Sigmoid colon (tissue), 7 donors: Measurements from ENCODE around the gene YTHDF1. TPM values are rescaled to one million over a fixed set of nuclear protein-coding genes. Genes with fewer than 3 reads are reported as not detected.

Experiments
- DNase-seq: peaks from one replicate; pipeline ENCODE4 v3.0.0-alpha.2; 2019
- H3K27ac ChIP-seq, 4 donors: fragments of 200-600 bp; sonication (generic); one replicate each; pipeline ENCODE4 v1.5.1; 2016 to 2019; ENCODE audit warnings: mild to moderate bottlenecking in 1 of 4
- H3K27me3 ChIP-seq, 3 donors: fragments of 200-600 bp; sonication (generic); one replicate each; pipeline ENCODE4 v1.5.1; 2019; ENCODE audit warnings: mild to moderate bottlenecking in 1 of 3
- H3K36me3 ChIP-seq, 4 donors: fragments of 200-600 bp; sonication (generic); one replicate each; pipeline ENCODE4 v1.5.1; 2016 to 2019
- H3K4me1 ChIP-seq, 4 donors: fragments of 200-600 bp; sonication (generic); one replicate each; pipeline ENCODE4 v1.5.1; 2017 to 2019
- H3K4me3 ChIP-seq, 4 donors: fragments of 200-600 bp; sonication (generic); one replicate each; pipeline ENCODE4 v1.5.1; 2017 to 2019; ENCODE audit warnings: mild to moderate bottlenecking in 2 of 4, moderate library complexity in 1 of 4
- H3K9me3 ChIP-seq, 4 donors: fragments of 200-600 bp in 3 of 4; sonication (generic) in 3 of 4; one replicate each; pipeline versions ENCODE4 v1.5.1 to v1.6.1; 2013 to 2019
- CTCF ChIP-seq, 4 experiments: fragments of 450-650 bp in 3 of 4; fragments of 200-600 bp in 1 of 4; IDR thresholded peaks; one replicate each; pipeline ENCODE4 v1.5.1; 2016 to 2019; ENCODE audit warnings: antibody characterized with exemption in 4 of 4, mild to moderate bottlenecking in 3 of 4, moderate library complexity in 2 of 4
- EP300 ChIP-seq, 4 donors: sonication (generic); formaldehyde crosslinking; IDR thresholded peaks; one replicate each; pipeline ENCODE4 v1.6.1; 2017; ENCODE audit warnings: antibody characterized with exemption in 4 of 4
- POLR2A ChIP-seq, 2 donors: fragments of 450-650 bp; IDR thresholded peaks; one replicate each; pipeline ENCODE4 v1.6.1; 2016; ENCODE audit warnings: antibody characterized with exemption in 2 of 2, mild to moderate bottlenecking in 2 of 2, moderate library complexity in 2 of 2
- POLR2AphosphoS5 ChIP-seq, 4 donors: sonication (generic); formaldehyde crosslinking; IDR thresholded peaks; one replicate each; pipeline ENCODE4 v1.6.1; 2017; ENCODE audit warnings: antibody characterized with exemption in 4 of 4
- WGBS, 2 donors: extraction: QIAGEN DNeasy Blood & Tissue Kit; methylation state at CpG; one replicate each; pipeline ENCODE4 v1.1.7; 2013; 5-methylcytosine and 5-hydroxymethylcytosine counted together
- intact Hi-C: fragments of 100-400 bp; cut with DNase I; formaldehyde crosslinking; loops from one replicate; pipeline ENCODE4 v1.15.1; 2023
- polyA plus RNA-seq, 3 donors: library from polyadenylated mRNA; stranded (reverse); fragments of 200-250 nt; gene quantifications; one replicate each; pipeline ENCODE4 v1.2.3, GENCODE V29; 2013
- total RNA-seq, 4 donors: library from RNA; depleted of rRNA; stranded (reverse); fragments of >200 nt; gene quantifications; one replicate each; pipeline ENCODE4 v1.1.0, GENCODE V29; 2016
- donor health status: healthy with polysubstance abuse.
- donor health status: Bipolar disorder and iron deficiency.
- donor health status: healthy.

YTHDF1 gene
- total and polyA plus RNA-seq, 7 donors: 15.3 to 25.0 (median 22.4) TPM

- intact Hi-C loops: no loop called here
- TF ChIP-seq EP300 (IDR thresholded peaks at IDR 0.05) (no peak), CTCF (IDR thresholded peaks at IDR 0.05) (no peak), POLR2A (IDR thresholded peaks at IDR 0.05) (no peak), POLR2AphosphoS5 (IDR thresholded peaks at IDR 0.05) (no peak)
Measured at GRCh38 chr20:63176034-63176426, 39.9 kb downstream of the YTHDF1 start.

GRCh38 chr20:63175038-63175895 lies 40.7 kb downstream of the YTHDF1 start:
- intact Hi-C loops: no loop called here
- peaks cover 72 to 96% (median 80%) of the 10 kb centered on the region in 3 donors for H3K27me3 ChIP-seq
- 4 to 7% methylated on average over 77 of the region's 77 CpGs for WGBS, 2 donors
- no peak for DNase-seq
- H3K36me3 ChIP-seq: no peaks in the 10 kb centered on the region
- H3K4me1 ChIP-seq: peaks cover 0 to 50% (median 35%) of the 10 kb centered on the region in 4 donors
- no peaks in the 10 kb centered on the region for H3K9me3 ChIP-seq
- TF ChIP-seq CTCF (IDR thresholded peaks at IDR 0.05) (no peak), POLR2AphosphoS5 (IDR thresholded peaks at IDR 0.05) (no peak), EP300 (IDR thresholded peaks at IDR 0.05) (no peak)
- H3K27ac ChIP-seq: no peak overlapping the region
- no peak overlapping the region for H3K4me3 ChIP-seq

More at GRCh38 chr20:63176034-63176426, 39.9 kb downstream of the YTHDF1 start:
- Histone ChIP-seq H3K9me3 (no peaks in the 10 kb centered on the region), H3K4me1 (peaks cover 0 to 50% (median 35%) of the 10 kb centered on the region in 4 donors), H3K27me3 (peaks cover 72 to 100% (median 88%) of the 10 kb centered on the region in 3 donors), H3K4me3 (no peak overlapping the region), H3K27ac (no peak overlapping the region), H3K36me3 (no peaks in the 10 kb centered on the region)
- DNase-seq: no peak
- WGBS, 2 donors: 6 to 8% methylated on average over 15 of the region's 15 CpGs

GRCh38 chr20:63174309-63175037 lies 41.5 kb downstream of the YTHDF1 start:
- H3K27me3 ChIP-seq: peaks cover 67 to 90% (median 72%) of the 10 kb centered on the region in 3 donors
- no peak for DNase-seq
- H3K27ac ChIP-seq: no peak overlapping the region
- intact Hi-C loops: no loop called here
- no peaks in the 10 kb centered on the region for H3K9me3 ChIP-seq
- H3K36me3 ChIP-seq: no peaks in the 10 kb centered on the region
- peaks cover 0 to 48% (median 34%) of the 10 kb centered on the region in 4 donors for H3K4me1 ChIP-seq
- H3K4me3 ChIP-seq: no peak overlapping the region
- 8% methylated on average over 16 of the region's 16 CpGs for WGBS, 2 donors
- no peak for TF ChIP-seq POLR2A (IDR thresholded peaks at IDR 0.05)
- no peak for TF ChIP-seq POLR2AphosphoS5 (IDR thresholded peaks at IDR 0.05)
- no peak for TF ChIP-seq EP300 (IDR thresholded peaks at IDR 0.05)
- no peak for TF ChIP-seq CTCF (IDR thresholded peaks at IDR 0.05)

- Histone ChIP-seq H3K27me3 (peaks cover 59 to 82% (median 65%) of the 10 kb centered on the region in 3 donors), H3K36me3 (no peaks in the 10 kb centered on the region), H3K4me3 (no peak overlapping the region), H3K4me1 (peaks cover 0 to 40% (median 27%) of the 10 kb centered on the region in 4 donors), H3K27ac (no peak overlapping the region), H3K9me3 (no peaks in the 10 kb centered on the region)
- 26 to 32% methylated on average over 22 of the region's 22 CpGs for WGBS, 2 donors
- intact Hi-C loops: no loop called here
- no peak for DNase-seq
- no peak for TF ChIP-seq EP300 (IDR thresholded peaks at IDR 0.05)
- TF ChIP-seq POLR2AphosphoS5 (IDR thresholded peaks at IDR 0.05): no peak
- no peak for TF ChIP-seq POLR2A (IDR thresholded peaks at IDR 0.05)
Measured at GRCh38 chr20:63173552-63174191, 42.3 kb downstream of the YTHDF1 start.
